ENCODE measurements around the gene MPO.

MPO gene

GRCh38 chr17:58318065-58318481 lies 37.3 kb upstream of the MPO start:
- DNase-seq (ENCODE audit: low spot score): no peak
- no peak for TF ChIP-seq CTCF (IDR thresholded peaks at IDR 0.05)
- no peak overlapping the region for H3K4me3 ChIP-seq
- no peak overlapping the region for H3K27ac ChIP-seq

- no peak for TF ChIP-seq CTCF (IDR thresholded peaks at IDR 0.05)
- no peak overlapping the region for H3K27ac ChIP-seq
- H3K4me3 ChIP-seq: no peak overlapping the region
- peak; percentile 55 for DNase-seq (ENCODE audit: low spot score)
Observed at GRCh38 chr17:58317421-58318064, 36.8 kb upstream of the MPO start.

DNA sequence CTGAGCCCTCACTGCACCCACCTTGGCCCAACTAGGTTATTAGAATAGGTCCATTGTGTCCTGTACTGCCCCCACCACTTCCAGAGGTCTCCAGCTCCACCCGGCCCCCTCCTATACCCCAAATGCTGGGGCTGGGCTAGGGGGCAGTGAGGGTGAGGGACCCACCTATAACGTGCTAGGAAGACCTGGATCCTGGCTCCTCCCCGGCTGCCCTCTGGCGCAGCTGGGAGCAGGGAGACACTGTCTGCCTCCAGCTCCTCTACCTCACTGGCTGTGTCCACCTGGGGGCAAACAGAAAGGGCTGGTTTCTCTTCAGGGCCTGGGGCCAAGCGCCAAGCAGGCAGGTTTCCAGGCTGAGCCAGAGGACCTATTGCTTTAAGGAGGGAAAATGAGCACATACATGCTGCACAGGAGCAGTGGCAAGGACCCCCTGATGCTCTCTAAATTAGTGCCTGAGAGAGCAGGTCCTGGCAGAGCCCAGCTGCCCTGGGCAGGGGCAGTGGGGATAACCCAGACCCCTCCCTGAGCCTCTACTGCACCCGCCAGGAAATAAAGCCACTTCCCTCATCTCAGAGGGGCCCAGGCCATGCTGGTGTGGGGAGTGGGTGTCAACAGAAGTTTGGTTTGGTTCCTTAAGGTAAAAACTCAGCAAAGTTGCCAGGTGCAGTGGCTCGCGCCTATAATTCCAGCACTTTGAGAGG lies 35.7 kb upstream of the MPO start:
- TF ChIP-seq CTCF (IDR thresholded peaks at IDR 0.05): no peak
- no peak overlapping the region for H3K27ac ChIP-seq
- no peak overlapping the region for H3K4me3 ChIP-seq
- peak; percentile 38 for DNase-seq (ENCODE audit: low spot score)

DNA sequence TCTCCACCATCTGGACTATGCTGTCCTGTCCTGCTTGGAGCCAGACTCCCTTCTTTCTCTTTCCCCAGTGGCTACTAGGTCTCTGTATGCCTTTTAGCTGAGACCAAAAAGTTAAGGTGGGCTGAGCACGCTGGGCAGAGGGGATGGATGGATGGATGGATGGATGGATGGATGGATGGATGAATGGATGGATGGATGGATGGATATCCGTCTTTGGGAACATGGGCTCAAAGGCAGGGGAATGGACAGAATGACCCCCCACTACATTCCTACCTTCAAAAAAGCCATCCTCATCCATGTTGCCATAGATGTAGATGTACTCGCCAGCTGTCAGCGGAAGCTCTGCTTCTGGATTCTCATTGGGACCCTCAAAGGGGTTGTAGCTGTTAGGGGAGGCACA lies 35.0 kb upstream of the MPO start:
- no peak overlapping the region for H3K27ac ChIP-seq
- no peak for DNase-seq (ENCODE audit: low spot score)
- H3K4me3 ChIP-seq: no peak overlapping the region
- TF ChIP-seq CTCF (IDR thresholded peaks at IDR 0.05): no peak

DNA sequence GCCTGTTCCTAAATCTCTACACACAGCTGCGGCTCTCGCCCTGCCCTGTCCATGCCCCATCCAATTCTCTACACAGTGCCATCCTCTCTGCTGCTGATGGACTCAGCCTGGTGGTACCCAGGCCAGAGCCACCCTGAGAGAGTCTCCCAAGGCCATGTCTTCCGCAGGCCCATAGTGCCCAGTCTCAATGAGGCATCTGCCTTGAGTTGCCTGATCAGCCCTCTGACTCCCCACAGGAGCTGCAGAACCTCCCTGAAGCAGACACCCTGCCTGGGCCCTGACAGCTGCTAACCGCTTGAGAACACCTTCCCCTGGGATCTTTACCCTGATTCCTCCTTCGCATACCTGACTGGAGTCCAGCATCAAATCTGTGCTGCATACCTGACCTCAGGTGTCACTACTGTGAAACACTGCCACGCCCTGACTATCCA lies 34.6 kb upstream of the MPO start:
- no peak for TF ChIP-seq CTCF (IDR thresholded peaks at IDR 0.05)
- DNase-seq (ENCODE audit: low spot score): peak; percentile 56

GRCh38 chr17:58314706-58315015 lies 33.9 kb upstream of the MPO start:
- Histone ChIP-seq H3K27ac (no peak overlapping the region), H3K4me3 (no peak overlapping the region)
- TF ChIP-seq CTCF (IDR thresholded peaks at IDR 0.05): no peak
- no peak for DNase-seq (ENCODE audit: low spot score)

More for the DNA sequence above, 34.6 kb upstream of the MPO start:
- Histone ChIP-seq H3K27ac (no peak overlapping the region), H3K4me3 (no peak overlapping the region)

Data from coronary artery (tissue), 2 donors.